ENCODE data around the gene SLC6A5. TPM values are rescaled to one million over a fixed set of nuclear protein-coding genes. Genes with fewer than 3 reads are reported as not detected.

The SLC6A5 gene
- total RNA-seq, 4 donors from 2014 or later, result not detected

DNA sequence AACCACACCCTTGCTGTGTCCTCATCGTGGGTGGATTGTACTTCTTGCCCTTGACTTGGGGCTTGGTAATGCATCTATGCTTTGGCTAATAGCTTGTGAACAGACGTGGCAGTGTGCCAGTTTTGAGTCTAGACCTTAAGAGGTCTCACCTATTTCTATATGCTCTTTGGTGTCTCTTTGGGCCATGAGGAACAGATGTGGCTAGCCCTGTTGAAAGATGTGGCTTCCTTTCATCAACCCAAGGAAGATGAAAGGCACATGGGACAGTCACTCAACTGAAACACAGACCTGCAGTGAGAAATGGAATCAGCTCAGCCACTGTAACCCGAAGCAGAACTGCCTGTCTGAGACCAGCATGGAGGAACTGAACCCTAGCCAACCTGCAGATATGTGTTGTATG lies 62.0 kb downstream of the SLC6A5 start:
- peaks cover 12% of the 10 kb centered on the region for H3K27me3 ChIP-seq
- H3K36me3 ChIP-seq, result no peaks in the 10 kb centered on the region
- TF ChIP-seq POLR2A (IDR thresholded peaks at IDR 0.05) (no peak), EP300 (IDR thresholded peaks at IDR 0.05) (no peak)
- 66% methylated on average over 3 of the region's 3 CpGs for WGBS
- no peaks in the 10 kb centered on the region for H3K9me3 ChIP-seq
- no peaks in the 10 kb centered on the region for H3K4me1 ChIP-seq
- no peak for DNase-seq (ENCODE audit: low spot score in 2 of 2)
- no peak overlapping the region for H3K27ac ChIP-seq
- H3K4me3 ChIP-seq, result no peak overlapping the region

DNA sequence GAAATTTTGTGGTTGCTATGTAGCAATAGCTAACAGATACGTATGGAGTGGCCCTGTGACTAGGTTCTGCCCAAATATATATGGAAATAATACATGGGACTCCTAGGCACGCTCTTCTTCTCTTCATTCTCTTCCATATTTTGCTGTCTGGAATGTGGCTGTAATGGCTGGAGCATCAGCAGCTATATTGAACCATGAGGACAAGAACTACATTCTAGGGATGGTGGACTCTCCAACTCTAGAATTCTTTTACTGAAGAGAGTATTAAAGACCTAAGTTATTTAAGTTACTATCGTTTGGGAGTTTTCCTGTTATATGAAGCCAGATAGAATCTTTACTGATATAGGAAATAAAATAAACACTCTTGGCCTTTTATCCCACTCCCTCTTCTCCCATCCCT lies 62.4 kb downstream of the SLC6A5 start:
- no peak overlapping the region for H3K4me3 ChIP-seq
- H3K9me3 ChIP-seq, result no peaks in the 10 kb centered on the region
- 82% methylated on average over 3 of the region's 3 CpGs for WGBS
- TF ChIP-seq EP300 (IDR thresholded peaks at IDR 0.05) (no peak), POLR2A (IDR thresholded peaks at IDR 0.05) (no peak), POLR2AphosphoS5 (IDR thresholded peaks at IDR 0.05) (no peak)
- TF ChIP-seq, protein P1, sequence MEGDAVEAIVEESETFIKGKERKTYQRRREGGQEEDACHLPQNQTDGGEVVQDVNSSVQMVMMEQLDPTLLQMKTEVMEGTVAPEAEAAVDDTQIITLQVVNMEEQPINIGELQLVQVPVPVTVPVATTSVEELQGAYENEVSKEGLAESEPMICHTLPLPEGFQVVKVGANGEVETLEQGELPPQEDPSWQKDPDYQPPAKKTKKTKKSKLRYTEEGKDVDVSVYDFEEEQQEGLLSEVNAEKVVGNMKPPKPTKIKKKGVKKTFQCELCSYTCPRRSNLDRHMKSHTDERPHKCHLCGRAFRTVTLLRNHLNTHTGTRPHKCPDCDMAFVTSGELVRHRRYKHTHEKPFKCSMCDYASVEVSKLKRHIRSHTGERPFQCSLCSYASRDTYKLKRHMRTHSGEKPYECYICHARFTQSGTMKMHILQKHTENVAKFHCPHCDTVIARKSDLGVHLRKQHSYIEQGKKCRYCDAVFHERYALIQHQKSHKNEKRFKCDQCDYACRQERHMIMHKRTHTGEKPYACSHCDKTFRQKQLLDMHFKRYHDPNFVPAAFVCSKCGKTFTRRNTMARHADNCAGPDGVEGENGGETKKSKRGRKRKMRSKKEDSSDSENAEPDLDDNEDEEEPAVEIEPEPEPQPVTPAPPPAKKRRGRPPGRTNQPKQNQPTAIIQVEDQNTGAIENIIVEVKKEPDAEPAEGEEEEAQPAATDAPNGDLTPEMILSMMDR (IDR thresholded peaks at IDR 0.05), result no peak
- peaks cover 12% of the 10 kb centered on the region for H3K27me3 ChIP-seq
- DNase-seq (ENCODE audit: low spot score in 2 of 2), result no peak
- H3K36me3 ChIP-seq, result no peaks in the 10 kb centered on the region
- H3K27ac ChIP-seq, result no peak overlapping the region
- no peaks in the 10 kb centered on the region for H3K4me1 ChIP-seq

GRCh38 chr11:20668131-20668809 lies 68.9 kb downstream of the SLC6A5 start:
- 13% methylated on average over 10 of the region's 10 CpGs for WGBS
- DNase-seq (ENCODE audit: low spot score in 2 of 2), result no peak
- Histone ChIP-seq H3K27ac (no peak overlapping the region), H3K36me3 (no peaks in the 10 kb centered on the region), H3K27me3 (peaks cover 71% of the 10 kb centered on the region), H3K4me3 (no peak overlapping the region), H3K4me1 (peaks cover 16% of the 10 kb centered on the region), H3K9me3 (no peaks in the 10 kb centered on the region)
- TF ChIP-seq POLR2AphosphoS5 (IDR thresholded peaks at IDR 0.05) (no peak), EP300 (IDR thresholded peaks at IDR 0.05) (no peak), POLR2A (IDR thresholded peaks at IDR 0.05) (no peak)
- TF ChIP-seq, protein P1 (IDR thresholded peaks at IDR 0.05), result no peak

GRCh38 chr11:20668844-20669819 lies 69.7 kb downstream of the SLC6A5 start, which contains the start of gene NELL1:
Gene NELL1, plus strand, starts transcription at chr11:20669586.
- peak within 1 kb of the TSS; percentile 21 for H3K4me3 ChIP-seq
- no peaks in the 10 kb centered on the region for H3K9me3 ChIP-seq
- no peaks in the 10 kb centered on the region for H3K36me3 ChIP-seq
- peaks cover 80% of the 10 kb centered on the region for H3K27me3 ChIP-seq
- WGBS, result 5% methylated on average over 13 of the region's 93 CpGs
- H3K4me1 ChIP-seq, result peaks cover 16% of the 10 kb centered on the region
- DNase-seq (ENCODE audit: low spot score in 2 of 2), result no peak
- H3K27ac ChIP-seq, result no peak within 1 kb of the TSS
- TF ChIP-seq POLR2AphosphoS5 (IDR thresholded peaks at IDR 0.05) (no peak), POLR2A (IDR thresholded peaks at IDR 0.05) (no peak), EP300 (IDR thresholded peaks at IDR 0.05) (no peak)
- TF ChIP-seq, protein P1 (IDR thresholded peaks at IDR 0.05), result no peak

GRCh38 chr11:20669820-20670684 lies 70.6 kb downstream of the SLC6A5 start:
- H3K9me3 ChIP-seq, result no peaks in the 10 kb centered on the region
- peaks cover 16% of the 10 kb centered on the region for H3K4me1 ChIP-seq
- TF ChIP-seq, protein P1 (IDR thresholded peaks at IDR 0.05), result no peak
- TF ChIP-seq POLR2AphosphoS5 (IDR thresholded peaks at IDR 0.05) (no peak), EP300 (IDR thresholded peaks at IDR 0.05) (no peak), POLR2A (IDR thresholded peaks at IDR 0.05) (no peak)
- H3K27ac ChIP-seq, result no peak overlapping the region
- H3K27me3 ChIP-seq, result peaks cover 86% of the 10 kb centered on the region
- under 1% methylated on average over 38 of the region's 60 CpGs for WGBS
- no peak for DNase-seq (ENCODE audit: low spot score in 2 of 2)
- H3K36me3 ChIP-seq, result no peaks in the 10 kb centered on the region
- H3K4me3 ChIP-seq, result peak overlapping the region; percentile 21

Measured in suprapubic skin (tissue), 4 donors.